Measurements from ENCODE around the gene CLN6. TPM values are rescaled to one million over a fixed set of nuclear protein-coding genes. Genes with fewer than 3 reads are reported as not detected.
A peak's percentile ranks its signal among the peaks of the same experiment; 100 is the strongest.
"Not testable (repeated sequence)": the region's sequence is repeated elsewhere in the genome, so short reads cannot be mapped to it uniquely, and the experiment has no call there.

CLN6 gene
- total RNA-seq, 1 donor from 2014 or later, result 18.7 TPM

GRCh38 chr15:68241088-68241935 is 11.8 kb upstream of the CLN6 start:
- TF ChIP-seq, protein P1, sequence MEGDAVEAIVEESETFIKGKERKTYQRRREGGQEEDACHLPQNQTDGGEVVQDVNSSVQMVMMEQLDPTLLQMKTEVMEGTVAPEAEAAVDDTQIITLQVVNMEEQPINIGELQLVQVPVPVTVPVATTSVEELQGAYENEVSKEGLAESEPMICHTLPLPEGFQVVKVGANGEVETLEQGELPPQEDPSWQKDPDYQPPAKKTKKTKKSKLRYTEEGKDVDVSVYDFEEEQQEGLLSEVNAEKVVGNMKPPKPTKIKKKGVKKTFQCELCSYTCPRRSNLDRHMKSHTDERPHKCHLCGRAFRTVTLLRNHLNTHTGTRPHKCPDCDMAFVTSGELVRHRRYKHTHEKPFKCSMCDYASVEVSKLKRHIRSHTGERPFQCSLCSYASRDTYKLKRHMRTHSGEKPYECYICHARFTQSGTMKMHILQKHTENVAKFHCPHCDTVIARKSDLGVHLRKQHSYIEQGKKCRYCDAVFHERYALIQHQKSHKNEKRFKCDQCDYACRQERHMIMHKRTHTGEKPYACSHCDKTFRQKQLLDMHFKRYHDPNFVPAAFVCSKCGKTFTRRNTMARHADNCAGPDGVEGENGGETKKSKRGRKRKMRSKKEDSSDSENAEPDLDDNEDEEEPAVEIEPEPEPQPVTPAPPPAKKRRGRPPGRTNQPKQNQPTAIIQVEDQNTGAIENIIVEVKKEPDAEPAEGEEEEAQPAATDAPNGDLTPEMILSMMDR (IDR thresholded peaks at IDR 0.05), result no peak
- no peaks in the 10 kb centered on the region for H3K27me3 Mint-ChIP-seq (ENCODE audit: unreplicated experiment)
- no peak for DNase-seq (ENCODE audit: extremely low spot score, unreplicated experiment)
- peaks cover 2% of the 10 kb centered on the region for H3K36me3 Mint-ChIP-seq (ENCODE audit: unreplicated experiment)
- H3K4me3 Mint-ChIP-seq (ENCODE audit: unreplicated experiment), result no peak overlapping the region
- peaks cover 10% of the 10 kb centered on the region for H3K9me3 Mint-ChIP-seq (ENCODE audit: unreplicated experiment)
- H3K27ac Mint-ChIP-seq (ENCODE audit: unreplicated experiment), result peak overlapping the region; percentile 32
- peaks cover 2% of the 10 kb centered on the region for H3K4me1 Mint-ChIP-seq (ENCODE audit: unreplicated experiment)

GRCh38 chr15:68239025-68239424 is 9.5 kb upstream of the CLN6 start:
- Mint-ChIP-seq H3K36me3 (ENCODE audit: unreplicated experiment) (peaks cover 2% of the 10 kb centered on the region), H3K9me3 (ENCODE audit: unreplicated experiment) (peaks cover 10% of the 10 kb centered on the region), H3K4me3 (ENCODE audit: unreplicated experiment) (no peak overlapping the region), H3K4me1 (ENCODE audit: unreplicated experiment) (peaks cover 2% of the 10 kb centered on the region), H3K27me3 (ENCODE audit: unreplicated experiment) (no peaks in the 10 kb centered on the region), H3K27ac (ENCODE audit: unreplicated experiment) (no peak overlapping the region)
- DNase-seq (ENCODE audit: extremely low spot score, unreplicated experiment), result no peak
- TF ChIP-seq, protein P1 (IDR thresholded peaks at IDR 0.05), result no peak

- Mint-ChIP-seq H3K4me3 (ENCODE audit: unreplicated experiment) (no peak overlapping the region), H3K27me3 (ENCODE audit: unreplicated experiment) (no peaks in the 10 kb centered on the region), H3K27ac (ENCODE audit: unreplicated experiment) (no peak overlapping the region), H3K9me3 (ENCODE audit: unreplicated experiment) (peaks cover 6% of the 10 kb centered on the region), H3K36me3 (ENCODE audit: unreplicated experiment) (no peaks in the 10 kb centered on the region), H3K4me1 (ENCODE audit: unreplicated experiment) (peaks cover 3% of the 10 kb centered on the region)
- TF ChIP-seq, protein P1 (IDR thresholded peaks at IDR 0.05), result no peak
- peak; percentile 54 for DNase-seq (ENCODE audit: extremely low spot score, unreplicated experiment)
These were observed 5.5 kb upstream of the CLN6 start for GRCh38 chr15:68235022-68235421.

DNA sequence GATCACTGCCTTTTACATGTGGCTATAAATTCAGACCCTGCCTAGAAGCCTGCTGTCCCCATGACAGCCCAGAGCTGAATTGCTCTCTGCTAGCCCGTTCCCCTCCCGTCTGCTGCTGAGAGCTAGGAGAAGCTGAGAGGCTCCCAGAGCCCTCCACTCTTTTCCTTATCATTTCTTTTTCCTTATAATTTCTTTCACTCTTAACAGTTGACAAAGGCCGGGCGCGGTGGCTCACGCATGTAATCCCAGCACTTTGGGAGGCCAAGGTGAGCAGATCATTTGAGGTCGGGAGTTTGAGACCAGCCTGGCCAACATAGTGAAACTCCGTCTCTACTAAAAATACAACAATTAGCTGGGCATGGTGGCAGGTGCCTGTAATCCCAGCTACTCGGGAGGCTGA is 5.0 kb upstream of the CLN6 start:
- H3K36me3 Mint-ChIP-seq (ENCODE audit: unreplicated experiment); H3K27me3 Mint-ChIP-seq (ENCODE audit: unreplicated experiment); H3K9me3 Mint-ChIP-seq (ENCODE audit: unreplicated experiment); H3K4me3 Mint-ChIP-seq (ENCODE audit: unreplicated experiment); H3K27ac Mint-ChIP-seq (ENCODE audit: unreplicated experiment); H3K4me1 Mint-ChIP-seq (ENCODE audit: unreplicated experiment): not testable (repeated sequence)
- peak; percentile 63 for DNase-seq (ENCODE audit: extremely low spot score, unreplicated experiment)

GRCh38 chr15:68234060-68234459 is 4.5 kb upstream of the CLN6 start:
- Mint-ChIP-seq H3K4me1 (ENCODE audit: unreplicated experiment) (peaks cover 6% of the 10 kb centered on the region), H3K36me3 (ENCODE audit: unreplicated experiment) (no peaks in the 10 kb centered on the region), H3K9me3 (ENCODE audit: unreplicated experiment) (peaks cover 5% of the 10 kb centered on the region), H3K27ac (ENCODE audit: unreplicated experiment) (no peak overlapping the region), H3K4me3 (ENCODE audit: unreplicated experiment) (no peak overlapping the region), H3K27me3 (ENCODE audit: unreplicated experiment) (no peaks in the 10 kb centered on the region)
- TF ChIP-seq, protein P1 (IDR thresholded peaks at IDR 0.05), result no peak
- DNase-seq (ENCODE audit: extremely low spot score, unreplicated experiment), result peak; percentile 63
